Nephron progenitor cell (in vitro differentiated cells): ENCODE results near the gene IFRD1.
A peak's percentile ranks its signal among the peaks of the same experiment; 100 is the strongest.

Experiments
- DNase-seq: peaks from one replicate; pipeline ENCODE4 v3.0.0; 2021
- H3K27ac Mint-ChIP-seq: 2 replicates; pipeline ENCODE4 v1.8.0; 2021; ENCODE audit warnings: mild to moderate bottlenecking, moderate library complexity, mixed read lengths
- H3K27me3 Mint-ChIP-seq: 2 replicates; pipeline ENCODE4 v1.8.0; 2021; ENCODE audit warnings: mild to moderate bottlenecking, low read depth, mixed read lengths; ENCODE audit not compliant: poor library complexity
- H3K36me3 Mint-ChIP-seq: 2 replicates; pipeline ENCODE4 v1.8.0; 2021; ENCODE audit warnings: low read depth, mixed read lengths
- H3K4me1 Mint-ChIP-seq: 2 replicates; pipeline ENCODE4 v1.8.0; 2021; ENCODE audit warnings: mixed read lengths
- H3K4me3 Mint-ChIP-seq: 2 replicates; pipeline ENCODE4 v1.8.0; 2021; ENCODE audit warnings: mild to moderate bottlenecking, moderate library complexity, mixed read lengths
- H3K9me3 Mint-ChIP-seq: 2 replicates; pipeline ENCODE4 v1.8.0; 2021; ENCODE audit warnings: mild to moderate bottlenecking, moderate library complexity, mixed read lengths
- CTCF ChIP-seq: fragments of 200-600 bp; sonication (generic); IDR thresholded peaks from 2 replicates; pipeline ENCODE4 v1.5.0; 2021; ENCODE audit warnings: antibody characterized with exemption

Gene IFRD1

GRCh38 chr7:112449902-112450806 lies at the start of gene IFRD1:
Gene IFRD1, plus strand, starts transcription at chr7:112450460. Its CDS starts 229 bp downstream, at chr7:112450689.
- Mint-ChIP-seq H3K4me3 (peak within 1 kb of the TSS; percentile 91), H3K27ac (peak within 1 kb of the TSS; percentile 98), H3K4me1 (peaks cover 48% of the 10 kb centered on the region), H3K36me3 (no peaks in the 10 kb centered on the region), H3K9me3 (no peaks in the 10 kb centered on the region), H3K27me3 (no peaks in the 10 kb centered on the region)
- no peak for TF ChIP-seq CTCF
- DNase-seq: peak; percentile 99

GRCh38 chr7:112404321-112404720 lies 45.9 kb upstream of the IFRD1 start:
- no peak overlapping the region for H3K27ac Mint-ChIP-seq
- H3K4me1 Mint-ChIP-seq: no peaks in the 10 kb centered on the region
- peaks cover 3% of the 10 kb centered on the region for H3K9me3 Mint-ChIP-seq
- H3K27me3 Mint-ChIP-seq: no peaks in the 10 kb centered on the region
- H3K36me3 Mint-ChIP-seq: no peaks in the 10 kb centered on the region
- H3K4me3 Mint-ChIP-seq: no peak overlapping the region
- no peak for TF ChIP-seq CTCF
- no peak for DNase-seq

GRCh38 chr7:112405286-112405685 lies 45.0 kb upstream of the IFRD1 start:
- Mint-ChIP-seq H3K27ac (no peak overlapping the region), H3K9me3 (peaks cover 3% of the 10 kb centered on the region), H3K36me3 (no peaks in the 10 kb centered on the region), H3K27me3 (peaks cover 2% of the 10 kb centered on the region), H3K4me3 (no peak overlapping the region), H3K4me1 (no peaks in the 10 kb centered on the region)
- TF ChIP-seq CTCF: no peak
- DNase-seq: no peak

GRCh38 chr7:112407261-112407660 lies 43.0 kb upstream of the IFRD1 start:
- Mint-ChIP-seq H3K4me1 (no peaks in the 10 kb centered on the region), H3K9me3 (peaks cover 3% of the 10 kb centered on the region), H3K4me3 (no peak overlapping the region), H3K27ac (no peak overlapping the region), H3K36me3 (no peaks in the 10 kb centered on the region), H3K27me3 (peaks cover 8% of the 10 kb centered on the region)
- no peak for DNase-seq
- TF ChIP-seq CTCF: no peak

- peaks cover 8% of the 10 kb centered on the region for H3K27me3 Mint-ChIP-seq
- no peaks in the 10 kb centered on the region for H3K9me3 Mint-ChIP-seq
- H3K27ac Mint-ChIP-seq: no peak overlapping the region
- H3K4me1 Mint-ChIP-seq: peaks cover 3% of the 10 kb centered on the region
- no peak overlapping the region for H3K4me3 Mint-ChIP-seq
- no peaks in the 10 kb centered on the region for H3K36me3 Mint-ChIP-seq
- TF ChIP-seq CTCF: no peak
- DNase-seq: no peak
Measured at GRCh38 chr7:112410092-112410491, 40.2 kb upstream of the IFRD1 start.
